Renal cortical epithelial cell (primary cell): ENCODE results near the gene GLA. TPM values are rescaled to one million over a fixed set of nuclear protein-coding genes. Genes with fewer than 3 reads are reported as not detected.

Experiments used
- DNase-seq: peaks from one replicate; pipeline ENCODE4 v3.0.0-alpha.2; 2011; ENCODE audit warnings: low read depth
- total RNA-seq: library from RNA; depleted of rRNA; stranded (reverse); fragments of >200 nt; gene quantifications from 2 replicates; pipeline ENCODE4 v1.2.3, GENCODE V29; 2014

The GLA gene
- total RNA-seq = 44.4 and 81.1 TPM in 2 replicates

- peak; percentile 99 for DNase-seq
Measured at GRCh38 chrX:101407748-101408531, at the start of gene GLA, which contains the start of gene HNRNPH2. Gene GLA, minus strand, starts transcription at chrX:101407925. Its CDS starts 22 bp downstream, at chrX:101407903. Gene HNRNPH2, plus strand, starts transcription at chrX:101408222. Its CDS starts 3,767 bp downstream, at chrX:101411989.

GRCh38 chrX:101452056-101452455 is 44.3 kb upstream of the GLA start:
- peak; percentile 13 for DNase-seq

GRCh38 chrX:101450961-101451360 is 43.2 kb upstream of the GLA start:
- DNase-seq = no peak

- DNase-seq = no peak
Measured at GRCh38 chrX:101450085-101450484, 42.4 kb upstream of the GLA start.

- no peak for DNase-seq
Measured at GRCh38 chrX:101449279-101449678, 41.6 kb upstream of the GLA start.

- no peak for DNase-seq
Measured at GRCh38 chrX:101442085-101442484, 34.4 kb upstream of the GLA start.

- DNase-seq = peak; percentile 54
Measured at GRCh38 chrX:101430457-101431078, 22.8 kb upstream of the GLA start.

GRCh38 chrX:101429934-101430333 is 22.2 kb upstream of the GLA start:
- peak; percentile 47 for DNase-seq

- DNase-seq = no peak
Measured at GRCh38 chrX:101427954-101428353, 20.2 kb upstream of the GLA start.

GRCh38 chrX:101419489-101419888 is 11.8 kb upstream of the GLA start:
- DNase-seq = no peak

GRCh38 chrX:101417981-101418841 is 10.5 kb upstream of the GLA start:
- no peak for DNase-seq

GRCh38 chrX:101417190-101417589 is 9.5 kb upstream of the GLA start:
- no peak for DNase-seq

GRCh38 chrX:101416691-101417090 is 9.0 kb upstream of the GLA start:
- DNase-seq = no peak

- DNase-seq = peak; percentile 81
Measured at GRCh38 chrX:101415180-101416145, 7.7 kb upstream of the GLA start.

GRCh38 chrX:101411984-101412383 is 4.3 kb upstream of the GLA start:
- DNase-seq = no peak

GRCh38 chrX:101410461-101410860 is 2.7 kb upstream of the GLA start:
- DNase-seq = no peak

GRCh38 chrX:101409043-101409442 is 1.3 kb upstream of the GLA start:
- DNase-seq = no peak

GRCh38 chrX:101408532-101408841 is 762 bp upstream of the GLA start:
- DNase-seq = no peak

GRCh38 chrX:101407167-101407747 is 468 bp downstream of the GLA start:
- no peak for DNase-seq

GRCh38 chrX:101399825-101400224 is 7.9 kb downstream of the GLA start:
- DNase-seq = no peak

- no peak for DNase-seq
Measured at GRCh38 chrX:101398694-101399093, 9.0 kb downstream of the GLA start.
